Activated gamma-delta T cell treated with anti-CD3 and anti-CD28 coated beads, Interleukin-2, amount 50 U/mL, for 16 hours (primary cell): ENCODE measurements around the gene SSRP1.

Experiments
- DNase-seq: peaks from one replicate; pipeline ENCODE4 v3.0.0-alpha.2; 2020; ENCODE audit warnings: low read depth

The SSRP1 gene

DNA sequence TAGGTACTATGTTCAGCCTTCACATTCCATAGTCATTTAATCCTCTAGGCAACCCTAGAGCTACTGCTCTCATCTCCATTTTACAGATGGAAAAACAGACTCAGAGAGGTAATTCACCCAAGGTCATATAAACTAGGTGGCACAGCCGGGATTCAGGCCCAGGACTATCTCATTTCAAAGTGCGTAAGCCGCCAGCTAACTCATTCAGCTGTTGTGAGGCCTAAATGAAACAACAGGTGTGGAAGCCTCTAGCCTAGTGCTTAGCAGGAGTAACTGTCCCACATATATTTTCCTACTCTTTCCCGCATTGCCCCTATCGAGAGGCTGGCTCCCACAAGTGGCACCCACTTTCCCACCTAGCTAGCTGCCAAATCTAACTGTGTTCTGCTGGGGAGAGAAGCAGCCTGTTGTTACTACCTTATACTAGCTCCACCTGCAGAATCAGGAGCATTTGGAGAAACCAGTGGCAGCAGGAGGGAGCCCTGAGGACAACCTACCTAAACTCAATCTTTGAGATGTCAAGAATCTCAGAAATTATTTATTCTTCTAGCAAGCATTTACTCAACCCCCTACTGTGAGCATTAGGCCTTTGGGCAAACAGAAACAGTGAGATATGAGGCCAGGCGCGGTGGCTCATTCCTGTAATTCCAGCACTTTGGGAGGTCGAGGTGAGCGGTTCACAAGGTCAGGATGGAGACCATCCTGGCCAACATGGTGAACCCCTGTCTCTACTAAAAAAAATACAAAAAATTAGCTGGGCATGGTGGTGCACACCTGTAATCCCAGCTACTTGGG, 24.4 kb upstream of the SSRP1 start:
- no peak for DNase-seq

DNA sequence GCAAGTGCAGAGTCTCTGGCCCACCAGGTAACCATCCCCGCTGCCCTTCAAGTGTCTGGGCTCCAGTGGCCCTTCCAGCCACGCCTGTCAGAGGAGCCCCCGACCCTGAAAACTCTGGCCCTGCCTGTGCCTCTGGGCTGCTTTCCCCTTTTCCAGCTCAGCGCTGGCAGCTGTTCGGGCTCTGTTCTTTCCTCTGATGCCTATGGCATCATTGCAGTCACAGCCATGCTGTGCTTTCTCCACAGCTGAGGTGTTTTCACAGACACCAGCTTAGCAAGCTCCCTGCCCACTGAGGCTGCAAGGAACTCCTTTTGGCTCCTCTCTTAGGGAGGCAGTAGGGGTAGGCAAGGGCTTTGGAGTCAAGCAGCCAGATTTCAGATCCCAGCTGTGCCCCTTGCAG, 23.7 kb upstream of the SSRP1 start:
- DNase-seq = no peak

- no peak for DNase-seq
Observed at GRCh38 chr11:57358991-57359390, 23.3 kb upstream of the SSRP1 start.

- no peak for DNase-seq
Observed at GRCh38 chr11:57358543-57358961, 22.9 kb upstream of the SSRP1 start.

- no peak for DNase-seq
Observed at GRCh38 chr11:57357856-57358255, 22.2 kb upstream of the SSRP1 start.

- no peak for DNase-seq
Observed at GRCh38 chr11:57357310-57357709, 21.6 kb upstream of the SSRP1 start.

DNA sequence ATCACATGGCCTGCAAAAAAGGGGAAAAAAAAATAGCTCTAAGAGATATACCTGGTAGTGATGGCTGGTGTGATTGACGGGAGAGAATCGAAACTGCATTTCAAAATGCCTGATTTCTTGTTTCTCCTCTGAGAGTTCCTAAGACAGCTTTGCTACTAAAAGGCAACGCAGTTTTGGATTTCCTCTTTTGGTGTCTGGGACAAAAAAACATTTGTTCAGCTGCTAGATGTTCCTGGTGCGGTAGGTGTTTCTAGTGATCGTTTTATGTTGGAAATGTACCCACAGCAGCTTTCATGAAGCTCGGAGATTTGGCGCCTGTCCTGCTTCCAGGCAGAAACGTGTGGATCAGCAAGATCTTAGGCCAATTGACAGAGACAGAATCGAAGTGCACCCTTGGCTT, 20.6 kb upstream of the SSRP1 start:
- no peak for DNase-seq

DNA sequence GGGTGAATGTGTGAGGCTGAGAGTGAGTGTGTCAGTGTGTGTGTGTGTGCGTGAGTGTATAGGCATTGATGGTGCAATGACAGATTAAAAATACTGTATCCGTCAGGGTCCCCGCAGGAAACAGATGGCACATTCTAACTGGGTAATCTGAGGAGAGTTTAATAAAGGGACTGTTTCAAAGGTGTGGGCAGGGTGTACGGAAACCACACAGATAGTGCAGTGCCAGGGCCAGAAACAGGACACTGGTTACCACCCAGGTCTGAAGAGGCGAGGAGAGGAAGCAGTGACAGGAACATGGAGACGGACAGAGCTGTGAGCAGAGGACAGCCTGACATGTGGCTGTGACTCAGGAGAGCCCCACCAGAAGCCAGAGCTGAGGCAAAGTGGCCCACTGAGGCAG, 19.0 kb upstream of the SSRP1 start:
- DNase-seq = no peak

DNA sequence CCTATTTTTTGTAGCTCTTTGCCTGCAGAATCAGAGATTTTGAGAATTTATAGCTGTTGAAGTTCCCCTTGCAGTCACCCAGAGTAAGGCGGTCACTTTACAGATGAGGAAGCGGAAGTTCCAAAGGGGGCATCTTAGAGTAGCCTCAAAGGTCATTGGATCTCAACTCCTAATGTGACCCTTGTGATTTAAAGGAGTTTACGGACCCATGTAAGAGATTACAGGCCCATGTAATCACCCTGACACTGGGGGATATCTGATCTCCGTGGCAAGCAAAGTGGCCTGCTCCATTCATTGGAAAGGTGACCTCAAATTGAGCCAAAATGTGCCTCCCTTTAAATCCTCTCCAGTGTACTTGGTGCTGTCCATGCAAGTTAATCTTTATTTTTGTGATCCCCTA, 18.2 kb upstream of the SSRP1 start:
- no peak for DNase-seq

DNA sequence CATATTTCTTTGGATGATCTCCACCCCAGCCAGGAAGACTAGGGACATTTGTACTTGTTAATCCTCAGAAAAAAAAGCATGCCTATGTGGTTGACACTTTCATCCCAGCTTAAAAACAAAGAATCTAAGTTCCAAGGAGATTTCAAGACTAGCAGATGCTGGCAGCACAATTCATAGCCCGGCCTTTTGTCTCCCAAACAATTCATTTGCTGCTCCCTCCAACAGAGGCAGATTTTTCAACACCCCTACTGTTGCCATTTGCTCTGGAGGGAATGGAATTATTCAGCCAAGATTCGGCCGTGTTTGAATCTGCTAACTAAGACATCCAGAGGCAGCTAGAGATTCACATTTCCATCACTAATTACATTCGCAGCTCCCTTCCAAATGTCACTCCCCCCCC, 17.8 kb upstream of the SSRP1 start:
- no peak for DNase-seq

DNA sequence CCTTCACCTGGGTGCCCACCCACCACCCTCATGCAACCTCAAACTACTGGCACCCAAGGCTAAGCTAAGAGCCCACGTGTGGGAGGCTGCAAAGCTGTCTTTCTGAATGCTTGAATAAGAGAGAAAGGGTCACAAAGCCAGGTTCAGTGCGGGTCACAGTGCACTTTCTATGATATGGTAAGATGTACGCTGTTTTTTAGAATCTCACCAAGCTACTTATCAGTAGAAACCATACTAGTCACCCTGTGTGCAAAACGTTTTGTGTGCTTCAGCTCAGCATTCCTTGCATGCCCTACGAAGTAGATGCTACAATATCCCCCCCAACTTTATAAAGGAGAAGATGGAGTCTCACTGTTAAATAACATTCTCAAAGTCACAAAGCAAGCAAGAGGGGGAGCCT, 17.3 kb upstream of the SSRP1 start:
- no peak for DNase-seq

DNA sequence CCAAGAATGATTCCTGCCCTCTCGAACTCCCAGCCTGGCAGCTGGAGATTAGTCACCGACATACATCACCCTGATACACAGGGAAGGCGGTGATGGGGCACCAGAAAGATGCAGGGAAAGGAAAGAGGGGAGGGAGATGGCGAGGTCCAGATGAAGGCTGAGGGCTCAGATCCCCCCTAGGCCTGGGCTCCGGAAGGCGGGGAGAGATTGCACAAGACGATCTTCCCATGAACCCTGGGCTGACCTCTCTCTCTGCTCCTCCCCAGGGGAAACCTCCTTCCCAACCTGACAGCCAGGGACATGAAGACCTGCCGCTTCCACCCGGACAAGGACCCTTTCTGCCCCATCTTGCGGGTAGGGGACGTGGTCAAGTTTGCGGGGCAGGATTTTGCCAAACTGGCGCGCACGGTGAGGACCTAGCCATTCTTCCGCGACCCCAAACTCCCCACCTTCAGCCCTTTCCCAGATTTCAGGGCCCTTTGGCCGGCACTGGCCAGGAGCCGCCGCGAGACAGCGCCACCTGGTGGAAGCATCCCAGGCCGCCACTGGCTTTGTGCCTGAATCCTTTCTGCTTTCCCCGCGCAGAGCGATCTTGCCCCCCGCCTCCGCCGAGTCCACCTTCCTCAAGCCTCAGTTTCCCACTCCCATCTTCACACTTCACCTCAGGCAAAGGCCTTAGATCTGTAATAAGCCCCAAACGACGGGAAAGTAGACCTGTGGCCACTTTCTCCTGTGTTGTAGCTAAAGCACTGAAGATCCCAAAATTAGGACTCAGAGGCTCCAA, 14.0 kb upstream of the SSRP1 start:
- DNase-seq = peak; percentile 53

DNA sequence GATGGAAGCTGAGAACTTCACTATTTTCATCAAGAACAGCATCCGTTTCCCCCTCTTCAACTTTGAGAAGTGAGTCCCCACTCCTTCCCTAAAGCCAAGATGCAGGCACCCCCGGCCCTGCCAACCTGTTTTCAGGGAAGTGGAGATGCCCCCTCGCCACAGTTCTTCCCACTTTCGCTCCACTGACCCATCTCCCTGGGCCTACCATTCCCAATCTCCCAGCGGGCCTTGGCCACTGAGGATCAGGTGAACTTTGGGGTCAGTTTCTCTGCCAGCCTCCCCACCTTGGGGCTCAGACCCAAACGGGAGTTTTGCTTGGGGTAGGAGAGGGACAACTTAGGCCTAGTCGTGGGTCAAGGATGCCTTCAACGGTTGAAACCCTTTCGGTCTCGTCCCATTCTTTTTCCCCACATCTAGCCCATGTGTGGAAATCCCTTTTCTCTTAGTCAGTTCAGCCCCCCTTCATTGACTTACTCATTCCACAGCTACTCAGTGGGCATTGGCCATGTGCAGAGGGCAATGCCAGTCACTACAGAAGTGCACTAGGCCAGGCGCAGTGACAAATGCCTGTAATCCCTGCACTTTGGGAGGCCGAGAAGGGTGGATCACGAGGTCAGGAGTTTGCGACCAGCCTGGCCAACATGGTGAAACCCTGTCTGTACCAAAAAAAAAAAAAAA, 13.1 kb upstream of the SSRP1 start:
- no peak for DNase-seq

DNA sequence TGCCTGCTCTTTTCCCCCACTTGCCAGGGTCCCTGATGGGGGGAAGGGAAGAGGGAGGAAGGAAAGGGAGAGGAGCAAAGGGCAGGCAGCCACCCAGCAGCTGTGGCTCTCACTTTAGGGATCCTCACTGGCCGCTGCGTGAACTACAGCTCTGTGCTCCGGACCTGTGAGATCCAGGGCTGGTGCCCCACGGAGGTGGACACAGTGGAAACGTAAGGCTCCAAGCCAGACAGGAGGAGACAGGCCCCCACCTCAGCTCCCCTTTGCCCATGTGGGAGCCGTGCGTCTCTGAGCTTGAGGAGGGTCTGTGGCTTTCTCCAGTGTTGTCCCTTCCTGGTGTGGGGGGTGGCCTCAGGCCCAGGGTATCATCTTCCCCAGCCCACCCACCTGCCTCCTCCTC, 12.4 kb upstream of the SSRP1 start:
- DNase-seq = no peak

DNA sequence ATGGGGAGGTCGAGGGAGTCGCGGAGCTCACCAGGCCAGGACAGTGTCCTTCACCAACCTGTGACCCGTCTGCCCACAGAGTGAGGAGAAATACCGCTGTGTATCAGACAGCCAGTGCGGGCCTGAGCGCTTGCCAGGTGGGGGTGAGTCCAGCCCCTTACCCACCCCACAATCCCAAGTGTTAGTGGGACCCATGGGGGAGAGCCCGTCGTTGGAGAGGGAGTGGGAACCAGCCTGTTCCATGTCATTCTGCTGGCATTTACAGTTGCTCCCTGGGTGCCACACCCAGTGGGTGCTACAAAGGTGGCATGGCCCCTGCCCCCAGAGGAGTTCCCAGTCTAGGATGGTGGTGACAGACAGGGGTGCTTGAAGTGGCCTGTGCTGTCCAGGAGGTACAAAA, 11.6 kb upstream of the SSRP1 start:
- DNase-seq = no peak

- DNase-seq = peak; percentile 53
Observed at GRCh38 chr11:57345555-57346211, 10.0 kb upstream of the SSRP1 start.

DNA sequence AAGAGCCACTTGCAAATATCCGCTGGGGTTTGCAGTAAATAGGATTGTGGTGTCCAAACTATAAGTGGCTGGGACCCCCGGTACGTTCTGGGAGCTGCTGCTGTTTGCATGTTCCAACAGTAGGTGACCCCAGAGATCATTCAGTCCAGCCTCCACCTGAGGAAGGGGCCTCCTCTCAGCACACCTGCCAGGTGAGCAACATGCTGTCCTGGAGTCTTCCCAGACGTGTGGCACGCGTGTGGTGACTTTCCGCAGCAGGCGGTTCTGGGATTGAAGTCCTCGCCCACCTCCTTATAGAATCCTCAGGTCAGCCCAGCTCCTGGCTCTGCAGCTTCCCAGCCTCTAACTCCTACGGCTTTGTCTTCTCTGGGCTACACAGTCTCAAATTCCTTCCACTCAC, 9.1 kb upstream of the SSRP1 start:
- DNase-seq = no peak

DNA sequence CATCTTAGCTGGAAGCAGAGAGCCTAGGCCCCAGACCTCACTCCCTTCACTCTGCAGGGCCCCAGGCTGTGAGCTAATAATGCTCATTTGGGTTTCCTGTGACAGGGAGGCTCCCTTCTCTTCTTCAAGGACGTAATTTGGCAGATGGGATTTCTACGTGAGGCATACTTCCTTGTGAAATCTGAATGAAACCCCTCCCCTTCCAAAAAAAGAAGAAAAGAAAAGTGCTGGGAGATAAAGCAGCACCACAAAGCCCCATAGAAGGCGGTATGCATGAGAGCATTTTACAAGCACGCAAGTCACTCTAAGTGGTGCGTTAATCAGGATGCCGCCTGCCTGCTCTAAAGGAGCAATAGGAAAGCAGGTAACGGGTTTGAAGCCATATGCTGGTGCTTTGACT, 8.1 kb upstream of the SSRP1 start:
- DNase-seq = no peak

GRCh38 chr11:57342702-57343101, 7.0 kb upstream of the SSRP1 start:
- no peak for DNase-seq

DNA sequence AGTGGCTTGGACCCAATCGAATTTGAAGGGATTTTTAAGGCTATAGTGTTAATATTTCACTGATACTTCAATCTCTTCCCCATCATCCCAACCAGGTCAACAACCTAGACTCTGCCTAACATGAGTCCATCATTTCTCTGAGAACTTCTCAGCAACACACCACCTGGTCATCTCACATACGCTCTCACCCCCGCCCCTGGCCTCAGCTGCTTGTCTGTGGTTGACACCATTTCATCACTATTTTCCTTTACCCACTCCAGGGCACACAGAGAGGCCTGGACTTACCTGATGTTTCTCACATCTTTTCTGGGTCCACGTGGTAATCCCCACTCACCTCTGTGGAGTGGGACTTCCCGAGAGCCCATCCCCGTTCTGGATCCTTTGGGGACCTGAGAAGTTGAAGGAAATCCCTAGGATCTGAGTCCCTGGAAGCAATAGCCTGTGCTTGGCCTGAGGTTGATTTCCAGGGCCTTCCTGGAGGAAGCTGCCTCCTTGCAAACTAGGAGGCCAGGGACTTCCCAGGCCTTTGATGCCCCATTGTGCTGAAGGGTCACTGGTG, 5.6 kb upstream of the SSRP1 start:
- DNase-seq = no peak

DNA sequence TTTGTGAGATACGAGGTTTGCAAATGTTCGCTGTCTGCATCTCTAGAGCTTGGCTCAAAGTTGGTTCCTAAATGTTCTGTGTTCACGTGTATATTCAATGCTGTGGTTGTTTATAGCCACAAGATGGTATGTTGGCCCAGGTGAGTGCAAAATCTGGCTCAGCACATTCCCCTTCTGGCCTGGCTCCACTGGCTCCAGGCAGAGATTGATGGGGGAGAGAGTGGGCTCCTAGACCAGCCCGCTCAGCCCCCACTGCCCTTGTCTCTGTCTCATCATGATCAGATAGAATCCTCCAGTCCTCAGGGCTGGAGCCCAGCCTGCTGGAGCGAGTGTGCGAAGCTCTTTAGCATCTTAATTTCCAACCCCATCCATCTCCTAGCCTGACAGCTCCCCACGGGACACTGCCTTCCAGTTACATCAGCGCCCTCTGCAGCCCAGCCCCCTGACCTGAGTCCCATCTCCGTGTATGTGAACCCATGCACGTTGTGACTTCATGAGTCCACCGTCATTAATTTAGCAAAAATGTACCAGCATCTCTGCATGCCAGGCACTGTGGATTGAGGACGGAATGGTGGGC, 4.4 kb upstream of the SSRP1 start:
- DNase-seq = no peak

DNA sequence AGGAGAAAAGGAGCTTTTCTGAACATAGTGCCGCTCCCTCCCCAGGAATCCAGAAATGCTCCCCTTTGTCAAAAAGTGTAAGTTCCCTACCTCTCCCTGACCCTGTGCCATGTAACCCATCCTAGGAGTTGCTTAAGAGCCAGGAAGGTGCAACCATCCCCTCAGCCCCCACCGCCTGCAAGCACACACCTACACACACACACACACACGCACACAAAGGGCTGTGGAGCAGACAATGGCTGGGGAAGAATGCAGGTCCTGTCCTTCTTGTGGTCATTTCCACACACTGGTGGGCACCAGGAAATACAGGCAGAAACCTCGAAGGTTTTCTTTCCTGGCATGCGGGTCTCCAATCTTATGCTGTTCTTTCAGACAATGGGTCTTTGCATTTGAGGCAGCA, 3.6 kb upstream of the SSRP1 start:
- DNase-seq = no peak
